NCI-H1092 (cell line): Measurements from ENCODE around the gene CIB4.
A peak's percentile ranks its signal among the peaks of the same experiment; 100 is the strongest.

Experiments used
- DNase-seq: peaks from one replicate; lab custom pipeline; 2025; lab: John Stamatoyannopoulos, UW

Gene CIB4

GRCh38 chr2:26550276-26551015 is 90.7 kb downstream of the CIB4 start:
- peak; percentile 70 for DNase-seq

DNA sequence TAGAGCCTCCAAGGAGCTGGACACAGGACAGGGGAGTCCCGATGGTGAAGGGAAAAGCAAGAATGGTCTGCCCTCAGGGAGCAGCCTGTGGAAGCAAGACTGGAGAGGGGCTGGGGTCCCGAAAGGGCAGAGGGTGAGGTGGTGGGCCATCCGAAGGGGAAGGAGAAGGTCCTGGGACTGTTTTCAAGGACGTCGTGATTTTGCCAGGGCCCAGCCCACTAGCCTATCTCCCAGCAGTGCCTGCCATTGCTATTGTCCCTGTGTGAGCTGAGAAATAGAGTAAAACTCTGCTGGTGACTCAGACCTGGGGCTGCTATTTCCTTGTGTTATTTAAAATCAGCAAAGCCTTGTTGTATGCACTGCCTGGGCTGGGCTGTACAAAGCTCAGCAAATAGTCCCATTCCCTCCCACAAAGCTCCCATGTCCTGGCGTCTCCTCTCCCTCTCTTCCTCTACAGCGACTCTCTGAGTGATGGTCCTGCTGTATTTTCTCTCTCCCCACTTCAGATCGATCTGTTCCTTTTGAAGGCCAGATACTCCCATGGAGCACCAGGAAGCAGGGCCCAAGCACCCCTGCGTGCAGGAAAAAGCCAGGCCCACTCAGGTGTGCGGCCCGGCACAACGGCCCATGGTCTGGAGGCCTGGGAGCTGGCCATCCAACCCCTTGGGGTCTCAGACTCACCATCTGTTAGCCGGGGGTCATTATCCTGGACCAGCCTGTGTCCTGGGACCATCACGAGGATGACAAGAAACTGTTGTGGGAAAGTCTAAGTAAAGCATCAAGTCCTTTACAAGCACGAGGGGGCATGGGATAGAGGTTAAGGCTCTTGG is 98.3 kb downstream of the CIB4 start:
- no peak for DNase-seq

DNA sequence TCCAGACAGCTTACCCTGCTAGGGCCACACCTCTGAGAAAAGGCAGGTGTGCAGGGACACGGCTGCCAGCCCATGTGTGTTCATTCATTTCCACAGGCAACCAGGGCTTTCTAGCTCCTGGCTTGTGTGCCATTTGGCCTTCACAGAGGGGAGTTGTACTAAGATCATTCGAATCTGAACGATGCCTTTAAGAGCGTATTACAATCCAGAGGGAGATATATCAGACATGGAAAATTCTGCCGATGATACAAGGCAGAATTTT is 99.0 kb downstream of the CIB4 start:
- DNase-seq: peak; percentile 74

GRCh38 chr2:26541401-26542193 is 99.6 kb downstream of the CIB4 start:
- DNase-seq: peak; percentile 68

DNA sequence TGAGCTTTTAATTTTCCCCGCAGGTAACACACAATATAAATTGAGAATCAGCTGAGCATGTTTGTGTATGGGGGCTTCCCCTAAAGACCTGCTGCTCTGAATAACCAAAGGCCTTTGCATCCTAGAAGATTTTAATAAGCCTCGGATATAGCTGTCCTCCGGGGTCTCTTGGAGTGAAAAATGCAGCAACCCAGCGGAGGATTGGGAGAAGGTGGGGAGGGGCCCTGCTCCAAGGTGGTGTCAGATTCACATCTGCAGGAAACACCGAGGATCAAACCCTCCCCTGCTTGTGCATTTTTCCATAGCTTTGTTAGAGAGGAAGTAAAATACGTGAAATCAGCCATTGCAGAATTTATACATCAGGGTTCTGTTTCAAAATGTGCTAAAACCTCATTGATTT is 100.2 kb downstream of the CIB4 start:
- no peak for DNase-seq

- no peak for DNase-seq
Observed at GRCh38 chr2:26540306-26540705, 100.9 kb downstream of the CIB4 start.

- DNase-seq: no peak
Observed at GRCh38 chr2:26537826-26538475, 103.2 kb downstream of the CIB4 start.

GRCh38 chr2:26537069-26537825 is 103.9 kb downstream of the CIB4 start:
- no peak for DNase-seq

GRCh38 chr2:26536371-26537068 is 104.6 kb downstream of the CIB4 start:
- DNase-seq: no peak

- DNase-seq: no peak
Observed at GRCh38 chr2:26535663-26536275, 105.4 kb downstream of the CIB4 start.

DNA sequence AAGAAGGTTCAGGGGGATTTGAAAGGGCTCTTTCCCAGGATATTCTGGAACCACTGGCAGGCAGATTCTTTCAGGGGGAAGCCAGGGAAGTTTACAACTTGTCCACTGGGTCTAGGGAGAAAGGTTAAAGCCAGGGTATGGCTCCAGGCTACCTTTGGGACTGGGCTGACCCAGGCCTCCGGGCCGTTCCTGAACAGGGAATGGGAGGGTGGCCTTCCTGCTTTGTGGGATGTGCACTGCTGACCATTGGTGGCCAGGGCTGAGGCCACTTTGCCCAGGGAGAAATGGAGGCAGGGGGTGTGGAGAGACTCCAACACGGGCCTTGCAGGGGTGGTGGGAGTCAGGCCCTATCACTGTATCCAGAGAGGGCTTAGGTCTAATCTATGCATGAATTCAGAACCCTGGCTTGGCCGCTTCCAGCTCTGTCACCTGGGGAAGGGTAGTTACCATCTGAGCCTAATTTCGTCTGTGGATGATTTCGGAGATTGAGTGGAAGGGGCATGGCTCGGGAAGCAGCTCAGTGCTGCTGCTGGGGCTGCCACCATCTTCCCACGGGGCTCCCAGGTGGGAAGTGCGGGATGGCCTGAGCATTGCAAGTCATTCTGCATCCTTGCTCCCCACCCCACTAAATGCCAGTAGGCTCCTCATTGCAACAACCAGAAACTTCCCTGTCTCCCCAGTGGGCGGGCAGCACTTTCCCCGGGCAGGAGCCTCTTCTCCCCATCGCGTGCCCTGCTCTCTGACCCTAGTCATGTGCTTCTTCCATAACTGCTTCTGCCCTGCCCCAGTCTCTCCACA is 106.1 kb downstream of the CIB4 start:
- no peak for DNase-seq

- no peak for DNase-seq
Observed at GRCh38 chr2:26534098-26534864, 106.9 kb downstream of the CIB4 start.

- DNase-seq: no peak
Observed at GRCh38 chr2:26533661-26534060, 107.5 kb downstream of the CIB4 start.

DNA sequence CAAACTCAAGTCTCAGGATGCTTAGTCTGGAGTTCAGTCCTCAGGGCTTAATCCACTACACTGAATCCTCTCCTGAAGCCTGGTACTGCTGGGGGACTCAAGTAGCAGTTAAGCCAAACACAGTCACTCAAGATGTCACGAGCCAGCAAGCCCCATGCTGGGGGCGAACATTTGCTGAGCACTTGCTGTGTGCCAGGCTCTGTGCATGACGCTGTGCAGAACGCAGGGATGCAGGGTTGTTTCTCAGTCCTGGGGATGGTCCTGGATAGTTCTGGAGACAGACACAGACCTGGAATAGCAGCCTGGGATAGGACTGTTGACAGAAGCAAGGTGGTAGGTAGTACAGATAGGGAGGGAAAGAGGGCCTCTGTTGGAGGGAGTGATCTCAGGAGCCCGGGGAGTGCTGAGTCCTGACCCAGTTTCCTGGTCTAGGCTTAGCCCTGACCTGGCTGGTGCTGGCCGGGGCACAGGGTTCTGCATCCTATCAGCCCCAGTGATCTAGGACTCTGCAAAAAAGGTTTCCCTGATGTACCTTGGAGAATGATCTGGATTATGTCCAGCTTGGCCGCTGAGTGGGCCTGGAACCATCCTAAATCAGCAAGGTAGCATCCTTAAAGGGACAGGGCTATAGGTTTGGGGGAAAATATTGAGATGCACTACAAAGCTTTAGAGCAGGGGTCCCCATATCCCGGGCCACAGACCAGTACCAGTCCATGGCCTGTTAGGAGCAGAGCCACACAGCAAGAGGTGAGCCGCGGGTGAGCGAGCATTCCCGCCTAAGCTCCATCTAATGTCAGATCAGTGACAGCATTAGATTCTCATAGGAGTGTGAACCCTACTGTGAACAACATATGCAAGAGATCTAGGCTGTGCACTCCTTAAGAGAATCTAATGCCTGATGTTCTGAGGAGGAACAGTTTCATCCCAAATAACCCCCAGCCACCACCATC is 108.6 kb downstream of the CIB4 start:
- no peak for DNase-seq
